ENCODE data around the gene EGF.
"Not testable (repeated sequence)": the region's sequence is repeated elsewhere in the genome, so short reads cannot be mapped to it uniquely, and the experiment has no call there.

The EGF gene

DNA sequence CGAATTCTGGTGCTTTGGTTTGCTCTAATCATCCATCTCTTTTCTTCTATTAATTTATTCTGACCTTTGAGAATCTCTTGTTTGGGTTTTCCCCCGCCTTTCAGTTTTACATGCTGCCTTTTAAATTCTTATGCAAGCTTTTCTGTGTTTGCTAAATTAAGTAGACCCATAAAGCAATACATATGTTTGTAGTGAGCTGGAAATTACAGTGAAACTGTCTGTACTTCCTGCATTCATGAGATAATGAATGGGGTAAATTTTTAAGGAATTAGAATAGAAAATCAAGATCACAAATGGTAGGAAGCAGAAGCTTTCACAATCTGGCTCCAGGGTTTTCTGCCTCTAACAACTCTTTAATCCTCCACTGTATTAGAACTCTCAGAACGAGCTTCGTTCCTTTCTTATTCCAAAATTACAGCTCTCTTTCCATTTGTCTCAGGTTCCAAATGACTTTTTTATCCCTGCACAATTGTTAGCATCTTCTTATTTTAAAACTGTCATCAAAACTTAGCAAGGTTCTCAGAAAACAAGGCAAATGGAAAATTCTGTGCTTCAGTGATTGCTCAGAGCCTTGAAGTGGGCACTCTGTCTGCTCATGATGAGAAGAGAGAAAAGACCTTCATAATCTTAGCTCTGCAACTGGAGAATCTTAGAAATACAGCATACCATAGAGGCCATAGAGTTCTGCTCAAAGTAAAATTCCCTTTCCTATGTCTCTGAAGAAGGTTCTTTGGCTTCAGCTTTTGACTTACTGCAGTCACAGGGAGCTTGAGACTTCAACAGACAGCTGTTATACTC, 108.2 kb downstream of the EGF start:
- Histone ChIP-seq H3K9me3 (ENCODE audit: control insufficient read depth, low read length) (no peaks in the 10 kb centered on the region), H3K27ac (ENCODE audit: insufficient read depth, low read depth, low read length, poor library complexity, severe bottlenecking) (no peak overlapping the region), H3K27me3 (ENCODE audit: control insufficient read depth, insufficient read depth, low read length, poor library complexity, severe bottlenecking) (no peaks in the 10 kb centered on the region), H3K4me3 (ENCODE audit: insufficient read depth, low read depth, low read length) (no peak overlapping the region), H3K36me3 (ENCODE audit: control insufficient read depth, insufficient read depth, low read length) (no peaks in the 10 kb centered on the region), H3K4me1 (ENCODE audit: control insufficient read depth, insufficient read depth, low read length) (no peaks in the 10 kb centered on the region)
- WGBS, 2 experiments, result 79% methylated on average over 3 to 4 of the region's 4 CpGs

DNA sequence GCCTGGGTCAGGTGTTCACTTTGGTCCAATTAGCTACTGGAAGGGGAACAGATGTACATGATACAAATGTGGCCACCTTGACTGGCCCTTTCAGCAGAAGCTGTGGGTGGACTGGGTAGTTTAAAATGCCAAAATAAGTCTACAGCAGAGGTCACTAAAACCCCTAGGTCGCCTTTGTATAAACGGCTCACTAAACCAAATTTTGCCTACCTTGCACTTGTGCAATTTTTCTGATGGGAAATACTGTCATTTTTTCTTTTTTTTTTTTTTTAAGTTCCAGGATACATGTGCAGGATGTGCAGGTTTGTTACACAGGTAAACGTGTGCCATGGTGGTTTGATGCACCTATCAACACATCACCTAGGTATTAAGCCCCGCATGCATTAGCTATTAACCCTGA, 109.8 kb downstream of the EGF start:
- no peaks in the 10 kb centered on the region for H3K27me3 ChIP-seq (ENCODE audit: control insufficient read depth, insufficient read depth, low read length, poor library complexity, severe bottlenecking)
- H3K36me3 ChIP-seq (ENCODE audit: control insufficient read depth, insufficient read depth, low read length), result no peaks in the 10 kb centered on the region
- H3K4me1 ChIP-seq (ENCODE audit: control insufficient read depth, insufficient read depth, low read length), result no peaks in the 10 kb centered on the region
- no peak overlapping the region for H3K27ac ChIP-seq (ENCODE audit: insufficient read depth, low read depth, low read length, poor library complexity, severe bottlenecking)
- WGBS, 2 experiments, result 88 to 91% methylated on average over 4 of the region's 4 CpGs
- H3K4me3 ChIP-seq (ENCODE audit: insufficient read depth, low read depth, low read length), result no peak overlapping the region
- H3K9me3 ChIP-seq (ENCODE audit: control insufficient read depth, low read length), result no peaks in the 10 kb centered on the region

DNA sequence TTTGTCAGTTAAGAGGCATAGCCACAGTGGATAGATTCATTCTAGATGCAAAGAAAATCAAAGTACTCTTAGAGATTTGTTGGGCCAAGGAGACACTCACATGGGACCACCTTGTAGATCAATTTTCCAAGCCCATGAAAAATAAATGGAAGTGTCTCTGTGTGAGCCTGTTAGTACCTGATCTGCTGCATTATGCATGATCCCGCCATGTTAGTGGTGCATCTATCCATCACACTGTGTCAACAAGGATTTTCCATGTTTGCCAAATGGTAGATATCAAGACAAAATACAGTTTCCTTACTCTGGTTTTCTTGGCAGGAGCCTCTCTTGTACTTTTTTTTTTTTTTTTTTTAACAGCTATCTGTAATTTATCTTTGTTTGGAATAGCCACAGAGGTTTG, 112.4 kb downstream of the EGF start:
- H3K4me1 ChIP-seq (ENCODE audit: control insufficient read depth, insufficient read depth, low read length), result peaks cover 3% of the 10 kb centered on the region
- 94 to 100% methylated on average over 1 of the region's 1 CpG for WGBS, 2 experiments
- H3K9me3 ChIP-seq (ENCODE audit: control insufficient read depth, low read length), result no peaks in the 10 kb centered on the region
- no peaks in the 10 kb centered on the region for H3K27me3 ChIP-seq (ENCODE audit: control insufficient read depth, insufficient read depth, low read length, poor library complexity, severe bottlenecking)
- no peak overlapping the region for H3K27ac ChIP-seq (ENCODE audit: insufficient read depth, low read depth, low read length, poor library complexity, severe bottlenecking)
- H3K36me3 ChIP-seq (ENCODE audit: control insufficient read depth, insufficient read depth, low read length), result no peaks in the 10 kb centered on the region
- H3K4me3 ChIP-seq (ENCODE audit: insufficient read depth, low read depth, low read length), result no peak overlapping the region

DNA sequence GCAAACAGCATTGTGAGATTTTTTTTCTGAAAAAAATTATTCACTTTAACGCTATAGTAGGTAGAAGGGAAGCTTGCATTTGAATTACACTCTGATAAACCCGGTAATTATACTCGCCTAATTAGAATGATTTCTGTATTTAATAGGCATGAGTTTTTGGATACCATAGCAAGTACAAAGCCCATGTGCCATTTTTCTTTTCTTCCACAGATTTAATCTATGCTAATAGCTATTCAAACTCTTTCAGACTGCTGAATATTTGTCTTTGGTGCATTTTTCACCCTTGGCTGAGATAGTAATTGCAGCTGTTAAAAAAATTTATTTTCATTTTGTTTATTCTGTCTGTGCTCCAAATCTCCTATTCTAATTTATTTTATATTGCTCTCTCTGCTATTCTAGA, 113.0 kb downstream of the EGF start:
- no peaks in the 10 kb centered on the region for H3K9me3 ChIP-seq (ENCODE audit: control insufficient read depth, low read length)
- H3K27me3 ChIP-seq (ENCODE audit: control insufficient read depth, insufficient read depth, low read length, poor library complexity, severe bottlenecking), result no peaks in the 10 kb centered on the region
- peaks cover 3% of the 10 kb centered on the region for H3K4me1 ChIP-seq (ENCODE audit: control insufficient read depth, insufficient read depth, low read length)
- no peak overlapping the region for H3K4me3 ChIP-seq (ENCODE audit: insufficient read depth, low read depth, low read length)
- no peak overlapping the region for H3K27ac ChIP-seq (ENCODE audit: insufficient read depth, low read depth, low read length, poor library complexity, severe bottlenecking)
- 97% methylated on average over 3 of the region's 3 CpGs; no CpG with 5 or more reads in 1 of the 2 experiments for WGBS, 2 experiments
- no peaks in the 10 kb centered on the region for H3K36me3 ChIP-seq (ENCODE audit: control insufficient read depth, insufficient read depth, low read length)

DNA sequence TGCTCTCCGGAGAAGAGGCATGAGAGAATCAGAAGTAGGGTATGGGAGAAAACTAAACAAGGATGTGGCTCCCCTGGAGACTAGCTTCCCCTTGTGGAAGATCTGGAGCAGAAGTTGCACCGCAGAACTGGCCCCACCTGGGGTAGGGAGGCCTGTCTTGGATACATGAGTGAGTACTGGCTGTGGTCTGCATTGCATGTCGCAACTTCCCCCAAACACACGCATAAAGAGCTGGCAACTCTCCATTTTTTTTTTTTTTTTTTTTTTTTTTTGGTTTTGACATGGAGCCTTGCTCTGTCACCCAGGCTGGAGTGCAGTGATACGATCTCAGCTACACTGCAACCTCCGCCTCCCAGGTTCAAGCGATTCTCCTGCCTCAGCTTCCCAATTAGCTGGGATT, 119.9 kb downstream of the EGF start:
- Histone ChIP-seq H3K27me3 (ENCODE audit: control insufficient read depth, insufficient read depth, low read length, poor library complexity, severe bottlenecking) (no peaks in the 10 kb centered on the region), H3K36me3 (ENCODE audit: control insufficient read depth, insufficient read depth, low read length) (no peaks in the 10 kb centered on the region), H3K4me1 (ENCODE audit: control insufficient read depth, insufficient read depth, low read length) (peaks cover 3% of the 10 kb centered on the region), H3K4me3 (ENCODE audit: insufficient read depth, low read depth, low read length) (no peak overlapping the region), H3K9me3 (ENCODE audit: control insufficient read depth, low read length) (no peaks in the 10 kb centered on the region), H3K27ac (ENCODE audit: insufficient read depth, low read depth, low read length, poor library complexity, severe bottlenecking) (no peak overlapping the region)
- 92 to 96% methylated on average over 6 to 7 of the region's 7 CpGs for WGBS, 2 experiments

DNA sequence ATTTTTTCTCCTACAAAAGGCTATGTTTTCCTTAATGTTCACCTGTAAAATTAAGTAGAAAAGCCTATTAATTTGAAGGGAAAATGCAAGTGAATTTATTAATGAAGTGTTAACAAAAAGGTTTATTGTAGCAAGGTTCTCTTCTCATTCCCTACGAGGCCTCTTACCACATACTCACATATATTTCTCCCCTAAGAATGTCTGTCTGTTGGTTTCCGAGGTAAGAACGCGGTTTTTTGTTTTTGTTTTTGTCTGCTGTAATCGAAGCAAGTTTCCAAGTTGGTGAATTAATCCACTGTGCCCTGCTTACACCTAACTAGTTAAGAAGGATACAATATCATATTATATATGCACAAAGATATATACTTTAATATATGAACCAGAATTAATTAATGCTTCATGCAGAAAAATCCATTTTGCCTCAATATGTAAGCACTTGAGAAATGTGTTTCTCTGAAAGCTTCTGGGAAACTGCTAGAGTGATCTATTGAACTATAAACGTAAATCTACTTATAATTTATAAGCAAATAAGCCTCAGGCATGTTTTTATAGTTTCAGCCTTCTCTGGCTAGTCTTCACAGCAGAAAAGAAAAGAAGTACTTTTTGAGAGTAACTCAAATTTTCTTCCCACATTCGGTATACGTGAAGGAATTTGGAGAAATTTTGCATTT, 120.8 kb downstream of the EGF start:
- H3K4me3 ChIP-seq (ENCODE audit: insufficient read depth, low read depth, low read length), result no peak overlapping the region
- H3K4me1 ChIP-seq (ENCODE audit: control insufficient read depth, insufficient read depth, low read length), result peaks cover 3% of the 10 kb centered on the region
- no peaks in the 10 kb centered on the region for H3K36me3 ChIP-seq (ENCODE audit: control insufficient read depth, insufficient read depth, low read length)
- no peak overlapping the region for H3K27ac ChIP-seq (ENCODE audit: insufficient read depth, low read depth, low read length, poor library complexity, severe bottlenecking)
- H3K9me3 ChIP-seq (ENCODE audit: control insufficient read depth, low read length), result no peaks in the 10 kb centered on the region
- 90 to 91% methylated on average over 4 to 7 of the region's 8 CpGs for WGBS, 2 experiments
- H3K27me3 ChIP-seq (ENCODE audit: control insufficient read depth, insufficient read depth, low read length, poor library complexity, severe bottlenecking), result no peaks in the 10 kb centered on the region

DNA sequence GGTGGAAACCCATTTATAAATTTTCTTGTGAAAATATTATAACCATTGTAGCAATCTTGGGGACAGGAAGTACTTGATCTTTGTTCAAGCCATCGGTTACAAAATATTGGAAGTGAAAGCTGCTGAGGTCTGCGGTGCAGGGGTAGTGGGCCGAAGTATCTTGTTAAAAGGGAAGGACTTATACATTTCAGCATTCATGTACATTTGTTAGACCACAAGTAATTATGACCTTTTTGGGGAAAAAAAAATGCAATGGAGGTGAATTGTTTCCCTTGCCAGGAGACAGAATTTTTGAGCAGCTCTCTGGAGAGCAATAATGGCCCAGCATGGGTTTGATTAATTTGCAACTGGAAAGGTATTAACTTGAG, 121.3 kb downstream of the EGF start:
- Histone ChIP-seq H3K27me3 (ENCODE audit: control insufficient read depth, insufficient read depth, low read length, poor library complexity, severe bottlenecking) (no peaks in the 10 kb centered on the region), H3K36me3 (ENCODE audit: control insufficient read depth, insufficient read depth, low read length) (no peaks in the 10 kb centered on the region), H3K27ac (ENCODE audit: insufficient read depth, low read depth, low read length, poor library complexity, severe bottlenecking) (no peak overlapping the region), H3K9me3 (ENCODE audit: control insufficient read depth, low read length) (no peaks in the 10 kb centered on the region), H3K4me1 (ENCODE audit: control insufficient read depth, insufficient read depth, low read length) (peaks cover 3% of the 10 kb centered on the region), H3K4me3 (ENCODE audit: insufficient read depth, low read depth, low read length) (no peak overlapping the region)
- WGBS, 2 experiments, result 100% methylated on average over 3 of the region's 3 CpGs

DNA sequence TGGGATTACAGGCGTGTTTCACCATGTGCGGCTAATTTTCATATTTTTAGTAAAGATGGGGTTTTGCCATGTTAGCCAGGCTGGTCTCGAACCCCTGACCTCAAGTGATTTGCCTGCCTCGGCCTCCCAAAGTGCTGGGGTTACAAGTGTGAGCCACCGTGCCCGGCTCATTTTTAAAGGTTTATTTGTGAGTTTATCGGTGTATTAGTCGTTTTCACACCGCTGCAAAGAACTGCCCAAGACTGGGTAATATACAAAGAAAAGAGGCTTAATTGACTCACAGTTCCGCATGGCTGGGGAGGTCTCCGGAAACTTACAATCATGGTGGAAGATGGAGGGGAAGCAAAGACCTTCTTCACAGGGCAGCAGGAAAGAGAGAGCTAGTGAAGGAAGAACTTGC, 126.5 kb downstream of the EGF start:
- 94 to 95% methylated on average over 11 of the region's 11 CpGs for WGBS, 2 experiments
- not testable (repeated sequence) for H3K4me3 ChIP-seq (ENCODE audit: insufficient read depth, low read depth, low read length); H3K27me3 ChIP-seq (ENCODE audit: control insufficient read depth, insufficient read depth, low read length, poor library complexity, severe bottlenecking); H3K36me3 ChIP-seq (ENCODE audit: control insufficient read depth, insufficient read depth, low read length); H3K9me3 ChIP-seq (ENCODE audit: control insufficient read depth, low read length); H3K4me1 ChIP-seq (ENCODE audit: control insufficient read depth, insufficient read depth, low read length); H3K27ac ChIP-seq (ENCODE audit: insufficient read depth, low read depth, low read length, poor library complexity, severe bottlenecking)

DNA sequence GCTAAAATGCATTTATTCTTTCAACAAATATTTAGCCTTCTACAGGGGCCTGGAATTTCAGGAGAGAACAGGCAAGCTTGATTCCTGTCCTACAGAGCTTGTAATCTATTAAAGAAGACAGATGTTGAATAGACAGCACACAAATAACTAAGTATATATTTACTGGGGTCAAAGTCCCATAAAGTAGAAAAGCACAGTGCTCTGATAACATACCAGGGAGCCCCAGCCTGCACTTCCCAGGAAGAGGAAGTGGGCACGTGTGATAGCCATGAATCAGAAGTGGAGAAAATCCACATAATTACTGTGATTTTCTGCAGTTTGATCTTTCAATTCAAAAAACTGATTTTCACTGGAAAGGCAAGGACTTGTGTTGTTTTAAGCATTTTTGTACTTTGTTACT, 129.1 kb downstream of the EGF start:
- H3K9me3 ChIP-seq (ENCODE audit: control insufficient read depth, low read length), result no peaks in the 10 kb centered on the region
- H3K27ac ChIP-seq (ENCODE audit: insufficient read depth, low read depth, low read length, poor library complexity, severe bottlenecking), result no peak overlapping the region

DNA sequence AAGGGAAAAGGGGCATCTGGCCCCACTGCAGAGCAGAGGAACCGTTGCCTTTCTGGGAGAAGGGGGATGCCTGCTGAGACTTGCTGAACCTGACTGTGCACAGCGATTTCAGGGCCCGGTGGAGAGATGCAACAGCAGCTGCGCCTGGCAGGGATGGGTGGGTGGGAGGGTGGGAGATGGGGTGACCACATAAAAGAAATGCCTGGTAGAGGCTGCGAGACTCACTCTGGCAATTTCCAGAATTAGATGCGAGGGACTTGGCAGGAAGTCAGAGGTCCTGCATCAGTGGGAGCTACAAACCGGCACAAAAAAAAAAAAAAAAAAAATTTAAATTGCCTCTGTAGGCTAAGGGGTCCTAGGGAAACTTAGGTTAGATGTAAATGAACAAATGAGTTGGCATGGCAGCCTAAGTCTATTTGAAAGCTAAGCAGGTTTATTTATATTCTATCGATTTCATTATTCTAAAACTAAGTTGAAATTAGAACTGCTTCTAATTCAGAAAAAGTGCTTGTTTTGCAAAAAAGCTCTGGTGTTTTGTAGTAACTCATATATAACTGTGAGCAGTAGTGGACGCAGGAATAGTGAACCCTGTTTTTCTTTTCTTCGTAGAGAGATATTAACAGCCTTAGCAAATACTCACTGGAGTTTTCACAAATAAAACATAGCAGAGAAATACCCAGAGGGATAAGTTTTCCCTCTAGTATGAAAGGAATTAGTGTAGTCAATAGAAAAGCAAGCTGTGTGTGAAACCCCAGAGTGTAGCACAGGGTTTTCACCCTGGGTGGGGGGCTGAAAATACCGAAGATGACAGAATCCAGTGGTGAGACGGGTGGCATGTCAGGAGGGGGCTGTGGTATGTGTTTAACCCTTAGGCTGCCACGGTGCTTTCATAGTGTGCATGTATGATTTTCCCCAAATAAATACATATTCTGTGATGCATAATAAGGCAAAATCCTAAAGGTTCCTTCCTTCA, 130.1 kb downstream of the EGF start:
- no peaks in the 10 kb centered on the region for H3K9me3 ChIP-seq (ENCODE audit: control insufficient read depth, low read length)
- H3K4me1 ChIP-seq (ENCODE audit: control insufficient read depth, insufficient read depth, low read length), result peaks cover 9% of the 10 kb centered on the region
- H3K4me3 ChIP-seq (ENCODE audit: insufficient read depth, low read depth, low read length), result no peak overlapping the region
- H3K27ac ChIP-seq (ENCODE audit: insufficient read depth, low read depth, low read length, poor library complexity, severe bottlenecking), result no peak overlapping the region
- WGBS, 2 experiments, result 49 to 62% methylated on average over 9 to 12 of the region's 13 CpGs
- H3K27me3 ChIP-seq (ENCODE audit: control insufficient read depth, insufficient read depth, low read length, poor library complexity, severe bottlenecking), result no peaks in the 10 kb centered on the region
- H3K36me3 ChIP-seq (ENCODE audit: control insufficient read depth, insufficient read depth, low read length), result no peaks in the 10 kb centered on the region

More for the DNA sequence above, 129.1 kb downstream of the EGF start:
- no peaks in the 10 kb centered on the region for H3K36me3 ChIP-seq (ENCODE audit: control insufficient read depth, insufficient read depth, low read length)
- H3K27me3 ChIP-seq (ENCODE audit: control insufficient read depth, insufficient read depth, low read length, poor library complexity, severe bottlenecking), result no peaks in the 10 kb centered on the region
- WGBS, 2 experiments, result 91% methylated on average over 1 of the region's 1 CpG
- peaks cover 9% of the 10 kb centered on the region for H3K4me1 ChIP-seq (ENCODE audit: control insufficient read depth, insufficient read depth, low read length)
- no peak overlapping the region for H3K4me3 ChIP-seq (ENCODE audit: insufficient read depth, low read depth, low read length)

Measured in ectodermal cell (in vitro differentiated cells).